Liver (tissue), 9 donors: ENCODE data around the gene P2RY8. TPM values are rescaled to one million over a fixed set of nuclear protein-coding genes. Genes with fewer than 3 reads are reported as not detected.

Experiments
- DNase-seq: peaks from one replicate; pipeline ENCODE4 v3.0.0-alpha.2; 2017; ENCODE audit warnings: low spot score
- H3K27ac ChIP-seq, 2 donors: one replicate each; pipeline ENCODE4 v1.7.0; 2013; ENCODE audit warnings: inconsistent platforms in 2 of 2, low read length in 2 of 2, control low read depth in 1 of 2, low read depth in 1 of 2, mild to moderate bottlenecking in 1 of 2
- H3K27me3 ChIP-seq, 4 donors: one replicate each; pipeline versions ENCODE4 v1.6.1 to v1.7.0; 2013; ENCODE audit warnings: low read length in 3 of 4, inconsistent platforms in 1 of 4, mild to moderate bottlenecking in 1 of 4, moderate library complexity in 1 of 4; ENCODE audit not compliant: control insufficient read depth in 4 of 4, insufficient read depth in 4 of 4
- H3K36me3 ChIP-seq, 4 donors: one replicate each; pipeline versions ENCODE4 v1.6.1 to v1.7.0; 2013; ENCODE audit warnings: low read length in 3 of 4, mild to moderate bottlenecking in 3 of 4, low read depth in 1 of 4, moderate library complexity in 1 of 4; ENCODE audit not compliant: control insufficient read depth in 4 of 4, insufficient read depth in 3 of 4
- H3K4me1 ChIP-seq, 4 donors: one replicate each; pipeline versions ENCODE4 v1.6.1 to v1.7.0; 2013; ENCODE audit warnings: low read length in 3 of 4, mild to moderate bottlenecking in 3 of 4, moderate library complexity in 1 of 4; ENCODE audit not compliant: control insufficient read depth in 4 of 4, insufficient read depth in 4 of 4
- H3K4me3 ChIP-seq, 3 donors: one replicate each; pipeline versions ENCODE4 v1.6.1 to v1.7.0; 2013; ENCODE audit warnings: low read length in 3 of 3, control low read depth in 1 of 3, low read depth in 1 of 3, mild to moderate bottlenecking in 1 of 3
- H3K9ac ChIP-seq, 2 donors: one replicate each; pipeline ENCODE4 v1.7.0; 2013; ENCODE audit warnings: low read length in 2 of 2, mild to moderate bottlenecking in 2 of 2, moderate library complexity in 2 of 2, control low read depth in 1 of 2, low read depth in 1 of 2
- H3K9me3 ChIP-seq, 4 donors: one replicate each; pipeline versions ENCODE4 v1.6.1 to v1.7.0; 2013; ENCODE audit warnings: low read length in 3 of 4; ENCODE audit not compliant: control insufficient read depth in 4 of 4
- ATF3 ChIP-seq: IDR thresholded peaks from 2 replicates; pipeline ENCODE4 v1.6.1; 2016; ENCODE audit warnings: antibody characterized with exemption
- FOXA1 ChIP-seq: IDR thresholded peaks from 2 replicates; pipeline ENCODE4 v1.6.1; 2016; ENCODE audit warnings: antibody characterized with exemption
- FOXA2 ChIP-seq: IDR thresholded peaks from 2 replicates; pipeline ENCODE4 v1.6.1; 2016; ENCODE audit warnings: antibody characterized with exemption
- HNF4A ChIP-seq, 2 donors: conservative IDR thresholded peaks; 2 replicates each; pipeline ENCODE4 v1.6.1; 2016; ENCODE audit warnings: antibody characterized with exemption in 2 of 2, mild to moderate bottlenecking in 2 of 2
- HNF4G ChIP-seq: IDR thresholded peaks from 2 replicates; pipeline ENCODE4 v1.6.1; 2016; ENCODE audit warnings: antibody characterized with exemption
- JUND ChIP-seq, 2 donors: IDR thresholded peaks; 2 replicates each; pipeline ENCODE4 v1.6.1; 2016; ENCODE audit warnings: antibody characterized with exemption in 2 of 2
- RAD21 ChIP-seq, 2 donors: IDR thresholded peaks; 2 replicates each; pipeline ENCODE4 v1.6.1; 2016; ENCODE audit warnings: antibody characterized with exemption in 2 of 2, mild to moderate bottlenecking in 2 of 2
- REST ChIP-seq: IDR thresholded peaks from 2 replicates; pipeline ENCODE4 v1.6.1; 2016; ENCODE audit warnings: antibody characterized with exemption, mild to moderate bottlenecking
- SP1 ChIP-seq: IDR thresholded peaks from 2 replicates; pipeline ENCODE4 v1.6.1; 2018; ENCODE audit warnings: antibody characterized with exemption, mild to moderate bottlenecking
- TAF1 ChIP-seq: conservative IDR thresholded peaks from 2 replicates; pipeline ENCODE4 v1.6.1; 2016; ENCODE audit warnings: antibody characterized with exemption, mild to moderate bottlenecking
- YY1 ChIP-seq: IDR thresholded peaks from 2 replicates; pipeline ENCODE4 v1.6.1; 2016; ENCODE audit warnings: antibody characterized with exemption, mild to moderate bottlenecking
- ZBTB33 ChIP-seq: IDR thresholded peaks from 2 replicates; pipeline ENCODE4 v1.6.1; 2016; ENCODE audit warnings: antibody characterized with exemption
- WGBS: extraction: QIAGEN DNeasy Blood & Tissue Kit; methylation state at CpG from one replicate; pipeline ENCODE4 v1.1.7; 2013; 5-methylcytosine and 5-hydroxymethylcytosine counted together
- polyA plus RNA-seq, 2 donors: library from polyadenylated mRNA; stranded (reverse) in 1 of 2; unstranded in 1 of 2; fragments of 200-250 nt in 1 of 2; fragments of >200 nt in 1 of 2; fragmentation: Nextera tagmentation in 1 of 2; extraction: Ambion mirVana in 1 of 2; gene quantifications; one replicate each; pipeline versions ENCODE4 v1.2.1 to v1.2.3, GENCODE V29; 2013 to 2015
- total RNA-seq, 2 donors: library from RNA; depleted of rRNA; stranded (reverse); fragments of >200 nt; gene quantifications; one replicate each; pipeline ENCODE4 v1.2.3, GENCODE V29; 2014
- TF ChIP-seq, protein P1 (sequence below): fragments of 150-350 bp; IDR thresholded peaks from 2 replicates; pipeline ENCODE4 v1.5.1; 2017; ENCODE audit warnings: improper control_type of control experiment, low read depth, low read length; ENCODE audit not compliant: missing input control
- TF ChIP-seq, protein P2 (sequence below): IDR thresholded peaks from 2 replicates; pipeline ENCODE4 v1.6.1; 2016; ENCODE audit warnings: antibody characterized with exemption
- donor health status: healthy.
- donor health status: healthy.
- donor health status: healthy.
- donor health status: healthy.
- donor health status: healthy.

P2RY8 gene
- total and polyA plus RNA-seq, 4 donors, result 0.24 to 4.4 (median 0.59) TPM

DNA sequence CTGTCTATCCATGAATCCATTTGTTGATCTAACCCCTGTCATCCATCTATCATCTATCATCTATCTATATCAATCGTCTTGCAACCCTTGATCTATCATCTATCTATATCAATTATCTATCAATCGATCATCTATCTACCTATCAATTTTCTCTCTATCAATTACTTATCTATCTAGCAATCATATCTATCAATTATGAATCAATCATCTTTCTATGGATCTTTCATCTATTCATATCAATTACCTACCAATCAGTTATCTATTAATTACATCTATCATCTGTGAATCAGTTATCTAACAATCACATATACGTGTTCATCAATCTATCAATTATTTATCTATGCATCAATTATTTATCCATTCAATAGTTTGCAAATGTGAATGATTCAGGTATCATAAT lies 59.8 kb downstream of the P2RY8 start:
- Histone ChIP-seq H3K4me3 (no peak overlapping the region), H3K27ac (no peak overlapping the region), H3K36me3 (no peaks in the 10 kb centered on the region), H3K9me3 (peaks cover 0 to 2% (median 0%) of the 10 kb centered on the region in 4 donors), H3K9ac (no peak overlapping the region), H3K4me1 (peaks cover 0 to 11% (median 4%) of the 10 kb centered on the region in 4 donors), H3K27me3 (no peaks in the 10 kb centered on the region)
- 60% methylated on average over 3 of the region's 3 CpGs for WGBS
- no peak for DNase-seq
- no peak for TF ChIP-seq YY1
- TF ChIP-seq, protein P1, sequence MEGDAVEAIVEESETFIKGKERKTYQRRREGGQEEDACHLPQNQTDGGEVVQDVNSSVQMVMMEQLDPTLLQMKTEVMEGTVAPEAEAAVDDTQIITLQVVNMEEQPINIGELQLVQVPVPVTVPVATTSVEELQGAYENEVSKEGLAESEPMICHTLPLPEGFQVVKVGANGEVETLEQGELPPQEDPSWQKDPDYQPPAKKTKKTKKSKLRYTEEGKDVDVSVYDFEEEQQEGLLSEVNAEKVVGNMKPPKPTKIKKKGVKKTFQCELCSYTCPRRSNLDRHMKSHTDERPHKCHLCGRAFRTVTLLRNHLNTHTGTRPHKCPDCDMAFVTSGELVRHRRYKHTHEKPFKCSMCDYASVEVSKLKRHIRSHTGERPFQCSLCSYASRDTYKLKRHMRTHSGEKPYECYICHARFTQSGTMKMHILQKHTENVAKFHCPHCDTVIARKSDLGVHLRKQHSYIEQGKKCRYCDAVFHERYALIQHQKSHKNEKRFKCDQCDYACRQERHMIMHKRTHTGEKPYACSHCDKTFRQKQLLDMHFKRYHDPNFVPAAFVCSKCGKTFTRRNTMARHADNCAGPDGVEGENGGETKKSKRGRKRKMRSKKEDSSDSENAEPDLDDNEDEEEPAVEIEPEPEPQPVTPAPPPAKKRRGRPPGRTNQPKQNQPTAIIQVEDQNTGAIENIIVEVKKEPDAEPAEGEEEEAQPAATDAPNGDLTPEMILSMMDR, result no peak
- TF ChIP-seq FOXA1, result no peak
- TF ChIP-seq RAD21 (IDR thresholded peaks at IDR 0.05), result no peak
- TF ChIP-seq REST, result no peak
- no peak for TF ChIP-seq HNF4A (conservative IDR thresholded peaks at IDR 0.05)
- no peak for TF ChIP-seq JUND (IDR thresholded peaks at IDR 0.05)
- no peak for TF ChIP-seq ZBTB33
- TF ChIP-seq TAF1, result no peak
- no peak for TF ChIP-seq HNF4G
- TF ChIP-seq FOXA2, result no peak
- TF ChIP-seq ATF3, result no peak

GRCh38 chrX:1476682-1477081 lies 60.3 kb downstream of the P2RY8 start:
- no peak for DNase-seq
- H3K36me3 ChIP-seq, result no peaks in the 10 kb centered on the region
- no peak for TF ChIP-seq RAD21 (IDR thresholded peaks at IDR 0.05)
- TF ChIP-seq JUND (IDR thresholded peaks at IDR 0.05), result no peak
- TF ChIP-seq SP1, result no peak
- TF ChIP-seq, protein P2, sequence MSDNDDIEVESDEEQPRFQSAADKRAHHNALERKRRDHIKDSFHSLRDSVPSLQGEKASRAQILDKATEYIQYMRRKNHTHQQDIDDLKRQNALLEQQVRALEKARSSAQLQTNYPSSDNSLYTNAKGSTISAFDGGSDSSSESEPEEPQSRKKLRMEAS, result no peak
- TF ChIP-seq HNF4A (conservative IDR thresholded peaks at IDR 0.05), result no peak
- no peak for TF ChIP-seq YY1
- no peak for TF ChIP-seq ZBTB33
- TF ChIP-seq, protein P1, result no peak
- TF ChIP-seq ATF3, result no peak
- no peak for TF ChIP-seq REST
- no peak for TF ChIP-seq TAF1
- no peak for TF ChIP-seq HNF4G

More at GRCh38 chrX:1476682-1477081, 60.3 kb downstream of the P2RY8 start:
- peaks cover 0 to 2% (median 0%) of the 10 kb centered on the region in 4 donors for H3K9me3 ChIP-seq
- H3K27ac ChIP-seq, result no peak overlapping the region
- H3K9ac ChIP-seq, result no peak overlapping the region
- no peak overlapping the region for H3K4me3 ChIP-seq
- H3K4me1 ChIP-seq, result peaks cover 0 to 5% (median 0%) of the 10 kb centered on the region in 4 donors
- no peaks in the 10 kb centered on the region for H3K27me3 ChIP-seq
- WGBS, result 88% methylated on average over 5 of the region's 5 CpGs
